Measurements from ENCODE around the gene IFRD1. TPM values are rescaled to one million over a fixed set of nuclear protein-coding genes. Genes with fewer than 3 reads are reported as not detected.

Gene IFRD1
- polyA plus RNA-seq, 1 of the 3 experiments (the other 2 are of a cell fraction) = 31.0 TPM

GRCh38 chr7:112484671-112485167, 34.5 kb downstream of the IFRD1 start (continued):
- TF ChIP-seq TAF1 (IDR thresholded peaks at IDR 0.05; ENCODE audit: borderline replicate concordance, low read depth, low read length) (peak; percentile 14; the same call in 1 of the 2 replicates), FOXM1 (IDR thresholded peaks at IDR 0.05; ENCODE audit: low read depth) (no peak), RAD21 (IDR thresholded peaks at IDR 0.05; ENCODE audit: low read length) (no peak), POLR2AphosphoS5 (IDR thresholded peaks at IDR 0.05; ENCODE audit: low read depth, low read length) (peak; percentile 57; the same call in 1 of the 2 replicates), EZH2phosphoT487 (IDR thresholded peaks at IDR 0.05; ENCODE audit: borderline replicate concordance, low read depth) (no peak), FOXJ3 (CRISPR knock-in tag; IDR thresholded peaks at IDR 0.05) (no peak), SIN3A (IDR thresholded peaks at IDR 0.05; ENCODE audit: borderline replicate concordance, low read depth, low read length) (no peak; the same call in 1 of the 2 replicates), JUND (IDR thresholded peaks at IDR 0.05) (peak; percentile 81), ELF1 (IDR thresholded peaks at IDR 0.05) (peak; percentile 43; the same call in 1 of the 2 replicates), USF1 (IDR thresholded peaks at IDR 0.05; ENCODE audit: borderline replicate concordance, low read depth) (no peak), TEAD4 (IDR thresholded peaks at IDR 0.05; ENCODE audit: borderline replicate concordance, insufficient read depth) (no peak)

GRCh38 chr7:112485766-112486165, 35.5 kb downstream of the IFRD1 start:
- no peak overlapping the region for H3K4me3 ChIP-seq (ENCODE audit: low read depth in 2 of 2, low read length in 1 of 2)
- H3F3A ChIP-seq (replicated peaks; ENCODE audit: insufficient read depth) = peaks cover 32% of the 10 kb centered on the region
- no peaks in the 10 kb centered on the region for H4K20me1 ChIP-seq (ENCODE audit: insufficient read depth)
- no peak for TF ChIP-seq MEF2A (IDR thresholded peaks at IDR 0.05; ENCODE audit: borderline replicate concordance, low read depth)
- no peak for TF ChIP-seq CHD2 (IDR thresholded peaks at IDR 0.05; ENCODE audit: low read length, partially characterized antibody)
- TF ChIP-seq REST (IDR thresholded peaks at IDR 0.05; ENCODE audit: low read depth, low read length) = no peak
- TF ChIP-seq TEAD4 (IDR thresholded peaks at IDR 0.05; ENCODE audit: borderline replicate concordance, insufficient read depth) = no peak
- TF ChIP-seq ELF1 (IDR thresholded peaks at IDR 0.05) = no peak
- TF ChIP-seq SMC3 (IDR thresholded peaks at IDR 0.05; ENCODE audit: low read depth, low read length) = no peak
- TF ChIP-seq NFIC (IDR thresholded peaks at IDR 0.05; ENCODE audit: borderline replicate concordance) = no peak
- TF ChIP-seq EP300 (IDR thresholded peaks at IDR 0.05; ENCODE audit: borderline replicate concordance in 1 of 2, low read depth in 1 of 2, low read length in 1 of 2) = no peak
- TF ChIP-seq RAD21 (IDR thresholded peaks at IDR 0.05; ENCODE audit: low read length) = no peak
- no peak for TF ChIP-seq JUND (IDR thresholded peaks at IDR 0.05)
- no peak for TF ChIP-seq CTCF (IDR thresholded peaks at IDR 0.05)
- CTCF ChIA-PET = interaction anchor here (2.6 to 3.9 kb wide), 2 partner anchors 10 to 722 kb away, joined by 9 to 23 read pairs; no protein-coding TSS in a partner anchor
- no peaks in the 10 kb centered on the region for H3K9me2 ChIP-seq
- H3K27me3 ChIP-seq (ENCODE audit: insufficient read depth) = no peaks in the 10 kb centered on the region
- H3K9ac ChIP-seq = no peak overlapping the region
- H3K4me1 ChIP-seq (ENCODE audit: control insufficient read depth in 1 of 2, insufficient read depth in 2 of 2, low read depth in 1 of 2, low read length in 1 of 2) = peaks cover 13 to 24% of the 10 kb centered on the region in 2 experiments
- H2AFZ ChIP-seq (ENCODE audit: low read depth) = no peak overlapping the region
- no peaks in the 10 kb centered on the region for H3K9me3 ChIP-seq
- peaks cover 4% of the 10 kb centered on the region in 2 experiments for H3K36me3 ChIP-seq (replicated peaks in 1 of 2; ENCODE audit: control insufficient read depth in 1 of 2, insufficient read depth in 2 of 2, low read length in 1 of 2)
- no peak for DNase-seq
- 91% methylated on average over 5 of the region's 5 CpGs for WGBS (ENCODE audit: low lambda C conversion rate)
- POLR2A ChIA-PET = interaction anchor here (1.6 kb wide), 1 partner anchor 35 kb away, joined by 3 read pairs; the partner anchor contains the start of gene IFRD1
- no peak overlapping the region for H3K4me2 ChIP-seq
- H3K79me2 ChIP-seq (ENCODE audit: insufficient read depth) = no peaks in the 10 kb centered on the region
- no peak overlapping the region for H3K27ac ChIP-seq (ENCODE audit: low read depth in 2 of 2, low read length in 1 of 2)
